ENCODE measurements around the gene NKD2.

GRCh38 chr5:1040571-1040970, 32.0 kb downstream of the NKD2 start:
- no peak for TF ChIP-seq CTCF (IDR thresholded peaks at IDR 0.05)
- TF ChIP-seq POLR2A (IDR thresholded peaks at IDR 0.05) = no peak
